Mesodermal cell (in vitro differentiated cells): Measurements from ENCODE around the gene KCTD12.

Source experiments
- H3K27ac ChIP-seq: 2 replicates; pipeline ENCODE4 v1.7.0; 2013; ENCODE audit warnings: mild to moderate bottlenecking, low read depth, low read length, moderate library complexity; ENCODE audit not compliant: severe bottlenecking
- H3K36me3 ChIP-seq: 2 replicates; pipeline ENCODE4 v1.7.1; 2013; ENCODE audit warnings: mild to moderate bottlenecking, low read length, moderate library complexity; ENCODE audit not compliant: control insufficient read depth, insufficient read depth
- H3K4me1 ChIP-seq: one replicate; pipeline ENCODE4 v1.7.1; 2013; ENCODE audit warnings: mild to moderate bottlenecking, low read length; ENCODE audit not compliant: insufficient read depth, control insufficient read depth, poor library complexity, severe bottlenecking
- H3K4me3 ChIP-seq: 2 replicates; pipeline ENCODE4 v1.7.0; 2013; ENCODE audit warnings: low read length, control low read depth, mild to moderate bottlenecking; ENCODE audit not compliant: insufficient read depth, poor library complexity, severe bottlenecking; ENCODE audit errors: extremely low read depth
- H3K9me3 ChIP-seq: 2 replicates; pipeline ENCODE4 v1.7.1; 2013; ENCODE audit warnings: mild to moderate bottlenecking, low read length, moderate library complexity; ENCODE audit not compliant: control insufficient read depth
- WGBS, 2 experiments: methylation state at CpG; one replicate each; pipeline ENCODE4 v1.1.5; 2013; ENCODE audit warnings: missing lambda C conversion rate in 2 of 2; ENCODE audit not compliant: insufficient coverage in 2 of 2; 5-methylcytosine and 5-hydroxymethylcytosine counted together

KCTD12 gene

DNA sequence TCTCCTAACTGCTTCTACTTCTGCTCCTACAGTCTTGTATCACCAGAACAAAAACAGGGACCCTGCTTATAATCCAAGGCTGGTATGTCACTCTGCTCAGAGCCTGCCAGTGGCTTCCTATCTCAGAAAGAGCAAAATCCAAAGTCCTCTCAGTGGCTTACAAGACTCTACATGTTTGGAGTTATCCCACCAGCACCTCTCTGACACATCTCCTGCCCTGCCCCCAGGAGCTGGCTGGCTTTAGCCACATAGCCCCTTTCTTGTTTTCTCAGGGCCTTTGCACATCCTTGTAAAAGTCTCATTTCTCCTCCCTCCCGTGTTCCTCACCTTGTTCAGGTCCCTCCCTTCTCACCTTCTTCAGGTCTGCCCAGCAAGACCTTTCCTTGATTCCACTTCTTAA, 2.2 kb upstream of the KCTD12 start:
- Histone ChIP-seq H3K4me3 (no peak overlapping the region), H3K36me3 (no peaks in the 10 kb centered on the region), H3K9me3 (no peaks in the 10 kb centered on the region), H3K27ac (no peak overlapping the region), H3K4me1 (peaks cover 5% of the 10 kb centered on the region)
- 69 to 82% methylated on average over 1 of the region's 1 CpG for WGBS, 2 experiments

DNA sequence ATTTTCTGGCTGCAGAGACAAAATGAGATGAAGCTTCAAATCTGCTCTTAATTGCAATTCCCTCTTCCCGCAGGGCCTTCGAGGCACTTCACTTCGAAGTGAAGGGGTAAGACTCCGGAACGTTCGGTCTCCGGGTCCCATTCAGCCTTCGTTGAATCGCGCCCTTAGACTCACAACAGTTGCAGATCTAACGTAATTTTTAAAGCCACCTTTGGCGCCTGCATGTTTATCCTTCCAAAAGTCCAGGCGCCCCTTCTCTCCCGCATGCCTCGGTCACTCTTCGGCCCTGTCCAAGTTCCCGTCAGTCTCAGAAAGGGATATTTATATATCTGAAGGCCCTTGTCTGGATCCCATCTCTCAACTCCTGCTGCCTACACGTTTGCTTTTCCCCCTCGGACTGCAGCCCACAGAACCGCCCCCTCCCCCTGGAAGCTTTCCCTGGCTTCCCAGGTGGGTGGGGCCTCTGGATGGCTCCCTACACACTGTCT, 915 bp upstream of the KCTD12 start:
- Histone ChIP-seq H3K27ac (peak overlapping the region; percentile 69), H3K4me3 (peak overlapping the region; percentile 67), H3K36me3 (peaks cover 4% of the 10 kb centered on the region), H3K4me1 (peaks cover 5% of the 10 kb centered on the region), H3K9me3 (no peaks in the 10 kb centered on the region)
- WGBS, 2 experiments, result 1 to 10% methylated on average over 8 to 20 of the region's 20 CpGs

DNA sequence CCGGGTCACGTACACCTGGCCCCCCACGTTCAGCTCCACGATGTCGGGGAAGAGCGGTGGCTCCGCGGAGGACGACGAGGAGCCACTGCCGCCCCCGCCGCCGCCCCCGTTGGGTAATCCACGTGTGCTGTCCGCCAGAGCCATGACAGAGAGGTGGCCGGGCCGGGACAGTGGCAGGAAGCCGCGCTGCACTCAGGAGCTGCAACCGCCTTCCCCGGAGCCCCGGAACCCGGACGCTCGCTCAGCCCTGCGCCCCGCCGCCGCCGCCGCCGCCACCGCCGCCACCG, 257 bp downstream of the KCTD12 start:
- no peaks in the 10 kb centered on the region for H3K9me3 ChIP-seq
- peak overlapping the region; percentile 30 for H3K27ac ChIP-seq
- H3K4me1 ChIP-seq, result peaks cover 5% of the 10 kb centered on the region
- WGBS, 2 experiments, result 0 to 1% methylated on average over 12 to 17 of the region's 37 CpGs
- H3K36me3 ChIP-seq, result peaks cover 4% of the 10 kb centered on the region
- peak overlapping the region; percentile 67 for H3K4me3 ChIP-seq

DNA sequence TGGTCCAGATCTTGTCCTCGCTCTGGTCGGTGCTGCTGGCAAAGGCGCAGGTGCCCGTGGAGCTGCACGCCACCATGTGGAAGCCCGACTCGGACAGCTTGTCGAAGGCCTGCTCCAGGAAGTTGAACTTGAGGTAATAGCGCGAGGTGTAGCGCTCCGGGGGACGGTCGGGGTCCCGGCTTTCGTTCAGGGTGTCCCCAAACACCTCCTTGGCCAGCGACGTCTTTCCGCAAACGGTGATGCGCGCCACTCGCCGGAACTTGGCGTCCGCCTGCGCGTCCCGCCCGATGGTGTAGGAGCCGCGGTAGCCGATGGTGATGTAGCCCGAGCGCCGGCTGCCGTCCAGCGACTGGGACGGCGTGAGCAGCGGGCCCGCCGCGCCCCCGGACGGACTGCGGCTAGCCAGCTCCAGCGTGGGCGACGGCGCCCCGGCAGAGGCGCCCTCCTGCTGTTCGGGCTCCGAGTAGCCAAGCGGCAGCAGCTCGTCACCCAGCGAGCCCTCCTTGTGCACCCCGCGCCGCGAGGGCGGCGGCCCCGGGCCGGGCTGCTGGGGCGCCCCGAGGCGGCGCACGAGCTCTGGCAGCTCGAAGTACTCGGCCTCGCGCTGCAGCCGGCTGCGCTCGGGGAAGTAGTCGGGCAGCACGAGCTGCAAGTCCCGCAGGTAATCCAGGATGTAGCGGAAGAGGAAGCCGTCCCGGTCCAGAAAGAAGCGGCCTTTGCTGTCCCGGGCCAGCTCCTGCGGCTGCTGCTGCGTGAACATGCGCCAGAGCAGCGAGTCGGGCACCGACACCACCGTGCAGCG, 801 bp downstream of the KCTD12 start:
- WGBS, 2 experiments, result 1% methylated on average over 86 to 94 of the region's 94 CpGs
- peaks cover 4% of the 10 kb centered on the region for H3K36me3 ChIP-seq
- no peaks in the 10 kb centered on the region for H3K9me3 ChIP-seq
- H3K4me1 ChIP-seq, result peaks cover 5% of the 10 kb centered on the region
- H3K27ac ChIP-seq, result peak overlapping the region; percentile 30
- H3K4me3 ChIP-seq, result peak overlapping the region; percentile 67

DNA sequence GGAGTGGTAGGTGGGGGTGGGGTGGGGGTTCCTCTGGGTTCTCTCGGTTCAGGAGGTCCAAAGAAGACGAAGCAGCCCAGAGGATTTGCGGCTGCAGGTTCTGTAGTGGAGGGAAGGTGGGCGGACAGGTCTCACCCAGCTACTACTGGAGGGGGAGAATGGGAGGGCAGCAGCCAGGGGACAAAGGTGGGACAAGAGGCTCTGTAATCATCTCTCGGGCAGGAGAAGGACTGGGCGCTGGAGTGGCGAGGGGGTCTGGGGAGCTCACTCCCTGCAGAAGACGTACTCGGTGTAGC, 1.4 kb downstream of the KCTD12 start:
- H3K4me3 ChIP-seq, result peak overlapping the region; percentile 67
- H3K4me1 ChIP-seq, result peaks cover 1% of the 10 kb centered on the region
- no peak overlapping the region for H3K27ac ChIP-seq
- peaks cover 4% of the 10 kb centered on the region for H3K36me3 ChIP-seq
- H3K9me3 ChIP-seq, result no peaks in the 10 kb centered on the region
- WGBS, 2 experiments, result 35 to 36% methylated on average over 9 of the region's 9 CpGs

DNA sequence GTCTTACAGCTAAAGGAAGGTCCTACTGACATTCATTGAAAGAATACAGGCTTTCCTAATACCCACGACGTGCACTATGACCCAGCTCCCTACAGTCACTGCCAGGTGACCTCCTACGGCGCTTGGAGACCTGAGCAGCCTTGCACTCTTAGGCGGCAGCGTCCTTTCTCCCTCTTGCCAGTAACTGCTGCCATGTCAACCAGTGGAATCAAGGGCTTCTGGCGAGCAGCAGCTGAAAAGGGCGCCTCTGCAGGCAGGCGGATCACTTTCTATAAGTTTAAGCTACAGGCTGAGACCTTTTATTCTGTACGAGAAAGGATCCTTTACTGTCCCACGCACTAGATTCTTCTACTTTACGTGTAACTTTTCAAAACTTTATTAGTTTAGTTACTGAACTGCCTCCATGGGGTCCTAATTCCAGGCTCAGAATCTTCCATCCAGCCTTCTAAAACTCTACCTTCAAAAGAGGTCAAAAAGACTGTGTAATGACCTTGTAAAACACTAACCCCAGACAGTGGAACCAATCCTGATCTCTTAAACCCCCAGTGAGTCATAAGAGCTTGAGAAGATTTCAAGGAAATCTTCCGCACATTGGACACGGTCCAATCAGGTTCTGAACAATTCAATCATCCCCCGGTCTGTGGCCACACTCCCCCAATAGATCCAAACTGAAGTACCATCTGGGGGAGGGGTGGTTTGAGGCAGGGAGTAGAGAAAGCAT, 1.9 kb downstream of the KCTD12 start:
- 42 to 47% methylated on average over 11 of the region's 15 CpGs for WGBS, 2 experiments
- Histone ChIP-seq H3K4me3 (peak overlapping the region; percentile 67), H3K27ac (no peak overlapping the region), H3K4me1 (peaks cover under 1% of the 10 kb centered on the region), H3K9me3 (no peaks in the 10 kb centered on the region), H3K36me3 (peaks cover 4% of the 10 kb centered on the region)

DNA sequence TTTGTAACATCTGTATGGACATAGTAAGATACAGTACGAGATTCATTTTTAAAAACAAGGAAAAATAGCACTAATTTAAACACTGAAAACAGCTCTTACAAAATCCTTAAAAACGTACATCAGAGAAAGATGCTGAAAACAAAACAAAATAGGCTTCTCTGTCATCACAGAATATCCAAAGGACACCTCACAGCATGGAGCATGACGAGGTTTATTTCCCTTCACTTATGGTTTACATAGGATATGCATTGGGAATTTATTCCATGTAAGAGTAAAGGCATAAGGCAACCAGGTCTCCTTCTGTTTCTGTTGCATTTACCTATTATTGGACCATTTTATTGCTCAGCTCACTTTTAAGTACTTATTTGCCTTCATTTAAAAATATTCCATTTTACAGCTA, 3.0 kb downstream of the KCTD12 start:
- no peak overlapping the region for H3K27ac ChIP-seq
- H3K4me1 ChIP-seq, result peaks cover 5% of the 10 kb centered on the region
- H3K36me3 ChIP-seq, result peaks cover 4% of the 10 kb centered on the region
- WGBS, 2 experiments, result 100% methylated on average over 1 of the region's 3 CpGs; no CpG with 5 or more reads in 1 of the 2 experiments
- H3K4me3 ChIP-seq, result peak overlapping the region; percentile 67
- H3K9me3 ChIP-seq, result no peaks in the 10 kb centered on the region

DNA sequence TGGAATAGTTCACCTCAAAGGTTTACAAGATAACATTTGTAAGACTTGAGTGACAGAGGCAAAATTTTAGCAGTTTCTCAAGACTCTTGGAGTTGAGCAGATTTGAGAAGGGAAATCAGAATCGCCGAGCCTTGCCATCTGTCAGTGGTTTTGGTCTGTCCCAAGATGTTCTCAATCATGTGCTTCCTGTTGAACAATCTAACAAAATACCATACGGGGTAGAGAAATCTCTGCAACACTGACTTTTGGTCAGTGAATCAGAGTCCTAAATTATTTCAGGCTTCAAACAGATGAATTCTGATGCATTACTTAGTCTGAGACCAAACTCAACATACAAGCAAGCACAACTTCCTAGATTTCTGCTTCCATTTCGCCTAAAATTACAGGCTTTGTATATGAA, 3.8 kb downstream of the KCTD12 start:
- H3K4me3 ChIP-seq, result peak overlapping the region; percentile 9
- H3K36me3 ChIP-seq, result peaks cover 4% of the 10 kb centered on the region
- 87 to 97% methylated on average over 3 of the region's 4 CpGs for WGBS, 2 experiments
- H3K9me3 ChIP-seq, result no peaks in the 10 kb centered on the region
- peaks cover 5% of the 10 kb centered on the region for H3K4me1 ChIP-seq
- H3K27ac ChIP-seq, result no peak overlapping the region

DNA sequence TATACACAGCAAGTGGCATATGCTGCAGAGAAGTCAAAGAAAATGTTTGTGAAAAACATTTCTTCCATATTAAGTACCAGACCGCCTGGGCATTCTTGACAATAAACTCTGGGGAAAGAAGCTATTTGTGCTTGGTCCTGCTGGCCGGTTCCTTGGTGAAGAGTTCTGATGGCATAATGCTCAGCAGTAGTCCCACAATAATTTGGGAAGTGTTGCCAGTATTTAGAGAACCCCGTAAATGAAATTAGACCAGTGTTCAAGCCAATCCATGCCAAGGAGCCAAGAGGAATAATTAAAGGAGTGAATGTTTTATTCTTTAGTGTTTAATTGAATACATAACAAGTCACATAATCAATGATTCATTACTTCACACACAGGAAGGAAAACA, 6.3 kb downstream of the KCTD12 start:
- Histone ChIP-seq H3K9me3 (no peaks in the 10 kb centered on the region), H3K36me3 (peaks cover 4% of the 10 kb centered on the region), H3K4me1 (peaks cover 5% of the 10 kb centered on the region), H3K27ac (peak overlapping the region; percentile 69), H3K4me3 (no peak overlapping the region)
- WGBS, 2 experiments, result 79 to 94% methylated on average over 2 of the region's 3 CpGs

DNA sequence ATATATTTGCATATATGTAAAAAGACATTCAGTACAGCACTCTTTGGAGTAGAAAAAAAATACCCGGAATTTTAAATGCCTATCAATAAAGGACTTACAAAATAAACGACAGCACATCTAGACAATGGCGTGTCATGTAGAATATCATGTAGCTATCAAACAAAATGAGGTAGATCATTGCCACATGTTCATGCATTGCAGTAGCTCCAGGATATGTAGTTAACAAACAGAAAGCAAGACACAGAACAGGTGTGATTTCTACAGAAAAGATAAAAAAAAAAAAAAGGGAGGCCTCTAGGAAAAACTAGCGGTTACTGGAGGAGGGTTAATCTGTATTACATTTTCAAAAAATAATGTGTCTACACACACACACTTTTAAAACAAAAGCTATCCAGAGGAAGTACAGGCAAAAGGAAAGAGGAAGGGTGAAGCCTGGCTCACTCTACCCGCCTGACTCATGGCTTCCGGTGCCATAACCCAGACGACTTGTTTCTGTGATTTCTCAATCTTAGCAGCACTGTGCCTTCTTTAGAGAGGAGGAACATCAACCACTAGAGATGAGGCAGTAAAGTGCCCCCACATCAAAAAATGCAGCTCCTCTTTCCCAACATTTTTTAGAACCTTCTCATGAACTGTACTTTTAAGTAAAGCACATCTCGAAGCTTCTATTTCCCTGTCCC, 6.9 kb downstream of the KCTD12 start:
- 82 to 87% methylated on average over 4 to 5 of the region's 8 CpGs for WGBS, 2 experiments
- Histone ChIP-seq H3K9me3 (no peaks in the 10 kb centered on the region), H3K27ac (peak overlapping the region; percentile 69), H3K4me3 (no peak overlapping the region), H3K36me3 (peaks cover 4% of the 10 kb centered on the region), H3K4me1 (peaks cover 5% of the 10 kb centered on the region)
